ENCODE measurements around the gene TXNL4B. TPM values are rescaled to one million over a fixed set of nuclear protein-coding genes. Genes with fewer than 3 reads are reported as not detected.

The TXNL4B gene
- total RNA-seq, 1 experiment from 2014 or later = 9.9 TPM

GRCh38 chr16:72085002-72085401, 8.4 kb downstream of the TXNL4B start:
- H4K8ac ChIP-seq (replicated peaks; ENCODE audit: insufficient read length, low read depth, low read length) = no peak overlapping the region
- no CpG with 5 or more reads among the region's 2 CpGs for WGBS (ENCODE audit: extremely low coverage, insufficient read length, low lambda C conversion rate)
- H3K36me3 Mint-ChIP-seq (ENCODE audit: insufficient read depth in 1 of 3, low read depth in 3 of 3) = peaks cover 22 to 45% (median 44%) of the 10 kb centered on the region in 3 experiments

More at GRCh38 chr16:72085002-72085401, 8.4 kb downstream of the TXNL4B start:
- H2BK5ac ChIP-seq (ENCODE audit: insufficient read length, low read length) = no peak overlapping the region
- no peak overlapping the region for H2BK20ac ChIP-seq (ENCODE audit: low read depth, low read length, poor library complexity, severe bottlenecking)
- H3K4me2 ChIP-seq (ENCODE audit: insufficient read depth, insufficient read length, low read length) = no peak overlapping the region
- peaks cover 4 to 5% of the 10 kb centered on the region in 2 experiments; a peak in 3 of 5 replicates for H3K9me3 Mint-ChIP-seq
- no peak overlapping the region for H3K23ac ChIP-seq (ENCODE audit: insufficient read length, low read depth, low read length)
- no peak overlapping the region for H3K56ac ChIP-seq (ENCODE audit: insufficient read length, low read depth, low read length)
- H3T11ph ChIP-seq (ENCODE audit: low read length) = no peak overlapping the region
- no peak overlapping the region for H3K4ac ChIP-seq (ENCODE audit: low read depth, low read length)
- H3K27ac Mint-ChIP-seq = no peak overlapping the region
- no peaks in the 10 kb centered on the region for H3K27me3 ChIP-seq (ENCODE audit: insufficient read depth, low read length)
- H3K79me1 ChIP-seq (ENCODE audit: insufficient read depth, low read depth, low read length, poor library complexity, severe bottlenecking) = no peaks in the 10 kb centered on the region
- H3K9ac ChIP-seq (ENCODE audit: extremely low read depth, insufficient read length, low read length) = no peak overlapping the region
- H2AK5ac ChIP-seq (ENCODE audit: insufficient read length, low read length) = no peak overlapping the region
- no peak for DNase-seq
- no peak overlapping the region for H2AFZ ChIP-seq (ENCODE audit: low read length)
- no peaks in the 10 kb centered on the region for H3K27me3 Mint-ChIP-seq (ENCODE audit: low read depth)
- no peak overlapping the region for H3K14ac ChIP-seq (ENCODE audit: insufficient read depth, low read length)
- H4K5ac ChIP-seq (ENCODE audit: insufficient read length, low read depth, low read length) = no peak overlapping the region
- H2BK12ac ChIP-seq (ENCODE audit: insufficient read length, low read depth, low read length) = no peak overlapping the region
- no peak overlapping the region for H4K91ac ChIP-seq (ENCODE audit: insufficient read length, low read depth, low read length)
- H3K79me2 ChIP-seq (ENCODE audit: insufficient read depth, low read length) = no peaks in the 10 kb centered on the region
- no peak overlapping the region for H3K18ac ChIP-seq (ENCODE audit: insufficient read length, low read depth, low read length)
- no peaks in the 10 kb centered on the region for H4K20me1 ChIP-seq (ENCODE audit: control insufficient read depth, insufficient read depth, insufficient read length)
- no peaks in the 10 kb centered on the region for H3K4me1 ChIP-seq (ENCODE audit: insufficient read depth, low read length)
- H2BK15ac ChIP-seq (ENCODE audit: low read depth, low read length) = no peak overlapping the region
- H2BK120ac ChIP-seq (ENCODE audit: low read depth, low read length, poor library complexity, severe bottlenecking) = no peak overlapping the region
- H3K27ac ChIP-seq (ENCODE audit: insufficient read length, low read depth, low read length) = no peak overlapping the region
- peaks cover 0 to 5% of the 10 kb centered on the region in 2 experiments; a peak in 2 of 4 replicates for H3K4me1 Mint-ChIP-seq
- H3K9me3 ChIP-seq (ENCODE audit: control insufficient read depth, low read depth, low read length) = peaks cover 7% of the 10 kb centered on the region
- H3K23me2 ChIP-seq (ENCODE audit: insufficient read length, low read depth, low read length, poor library complexity, severe bottlenecking) = no peaks in the 10 kb centered on the region
- TF ChIP-seq, protein P1, sequence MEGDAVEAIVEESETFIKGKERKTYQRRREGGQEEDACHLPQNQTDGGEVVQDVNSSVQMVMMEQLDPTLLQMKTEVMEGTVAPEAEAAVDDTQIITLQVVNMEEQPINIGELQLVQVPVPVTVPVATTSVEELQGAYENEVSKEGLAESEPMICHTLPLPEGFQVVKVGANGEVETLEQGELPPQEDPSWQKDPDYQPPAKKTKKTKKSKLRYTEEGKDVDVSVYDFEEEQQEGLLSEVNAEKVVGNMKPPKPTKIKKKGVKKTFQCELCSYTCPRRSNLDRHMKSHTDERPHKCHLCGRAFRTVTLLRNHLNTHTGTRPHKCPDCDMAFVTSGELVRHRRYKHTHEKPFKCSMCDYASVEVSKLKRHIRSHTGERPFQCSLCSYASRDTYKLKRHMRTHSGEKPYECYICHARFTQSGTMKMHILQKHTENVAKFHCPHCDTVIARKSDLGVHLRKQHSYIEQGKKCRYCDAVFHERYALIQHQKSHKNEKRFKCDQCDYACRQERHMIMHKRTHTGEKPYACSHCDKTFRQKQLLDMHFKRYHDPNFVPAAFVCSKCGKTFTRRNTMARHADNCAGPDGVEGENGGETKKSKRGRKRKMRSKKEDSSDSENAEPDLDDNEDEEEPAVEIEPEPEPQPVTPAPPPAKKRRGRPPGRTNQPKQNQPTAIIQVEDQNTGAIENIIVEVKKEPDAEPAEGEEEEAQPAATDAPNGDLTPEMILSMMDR (conservative IDR thresholded peaks at IDR 0.05) = no peak
- H3K4me3 Mint-ChIP-seq = no peak overlapping the region

Data from H9 (cell line).